ENCODE measurements around the gene PACRG.

GRCh38 chr6:163356324-163356723, 628.5 kb downstream of the PACRG start:
- TF ChIP-seq CHD2 (IDR thresholded peaks at IDR 0.05; ENCODE audit: borderline replicate concordance, low read depth, low read length) (no peak), RFX5 (IDR thresholded peaks at IDR 0.05; ENCODE audit: low read depth, low read length) (no peak), SIN3A (IDR thresholded peaks at IDR 0.05; ENCODE audit: low read depth, low read length) (no peak), RAD21 (IDR thresholded peaks at IDR 0.05; ENCODE audit: insufficient read depth, low read depth, low read length) (no peak), EP300 (IDR thresholded peaks at IDR 0.05; ENCODE audit: borderline replicate concordance in 1 of 2, control insufficient read depth in 1 of 2, low read depth in 2 of 2, low read length in 2 of 2) (no peak), MXI1 (IDR thresholded peaks at IDR 0.05; ENCODE audit: low read depth, low read length) (no peak), SPI1 (IDR thresholded peaks at IDR 0.05; ENCODE audit: borderline replicate concordance, insufficient read depth, low read depth, low read length) (no peak)
- TF ChIP-seq, protein P1, sequence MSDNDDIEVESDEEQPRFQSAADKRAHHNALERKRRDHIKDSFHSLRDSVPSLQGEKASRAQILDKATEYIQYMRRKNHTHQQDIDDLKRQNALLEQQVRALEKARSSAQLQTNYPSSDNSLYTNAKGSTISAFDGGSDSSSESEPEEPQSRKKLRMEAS (IDR thresholded peaks at IDR 0.05; ENCODE audit: low read depth, low read length) = no peak
- TF ChIP-seq, protein P2, sequence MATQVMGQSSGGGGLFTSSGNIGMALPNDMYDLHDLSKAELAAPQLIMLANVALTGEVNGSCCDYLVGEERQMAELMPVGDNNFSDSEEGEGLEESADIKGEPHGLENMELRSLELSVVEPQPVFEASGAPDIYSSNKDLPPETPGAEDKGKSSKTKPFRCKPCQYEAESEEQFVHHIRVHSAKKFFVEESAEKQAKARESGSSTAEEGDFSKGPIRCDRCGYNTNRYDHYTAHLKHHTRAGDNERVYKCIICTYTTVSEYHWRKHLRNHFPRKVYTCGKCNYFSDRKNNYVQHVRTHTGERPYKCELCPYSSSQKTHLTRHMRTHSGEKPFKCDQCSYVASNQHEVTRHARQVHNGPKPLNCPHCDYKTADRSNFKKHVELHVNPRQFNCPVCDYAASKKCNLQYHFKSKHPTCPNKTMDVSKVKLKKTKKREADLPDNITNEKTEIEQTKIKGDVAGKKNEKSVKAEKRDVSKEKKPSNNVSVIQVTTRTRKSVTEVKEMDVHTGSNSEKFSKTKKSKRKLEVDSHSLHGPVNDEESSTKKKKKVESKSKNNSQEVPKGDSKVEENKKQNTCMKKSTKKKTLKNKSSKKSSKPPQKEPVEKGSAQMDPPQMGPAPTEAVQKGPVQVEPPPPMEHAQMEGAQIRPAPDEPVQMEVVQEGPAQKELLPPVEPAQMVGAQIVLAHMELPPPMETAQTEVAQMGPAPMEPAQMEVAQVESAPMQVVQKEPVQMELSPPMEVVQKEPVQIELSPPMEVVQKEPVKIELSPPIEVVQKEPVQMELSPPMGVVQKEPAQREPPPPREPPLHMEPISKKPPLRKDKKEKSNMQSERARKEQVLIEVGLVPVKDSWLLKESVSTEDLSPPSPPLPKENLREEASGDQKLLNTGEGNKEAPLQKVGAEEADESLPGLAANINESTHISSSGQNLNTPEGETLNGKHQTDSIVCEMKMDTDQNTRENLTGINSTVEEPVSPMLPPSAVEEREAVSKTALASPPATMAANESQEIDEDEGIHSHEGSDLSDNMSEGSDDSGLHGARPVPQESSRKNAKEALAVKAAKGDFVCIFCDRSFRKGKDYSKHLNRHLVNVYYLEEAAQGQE (IDR thresholded peaks at IDR 0.05; ENCODE audit: low read depth, low read length) = no peak
